CD4-positive, alpha-beta T cell treated with Interferon alpha-2 for 1 hour (primary cell): ENCODE measurements around the gene ACOT11.
"Not testable (repeated sequence)": the region's sequence is repeated elsewhere in the genome, so short reads cannot be mapped to it uniquely, and the experiment has no call there.

Experiments
- DNase-seq, 2 donors: peaks; one replicate each; pipeline ENCODE4 v3.0.0-alpha.2; 2020 to 2022

The ACOT11 gene

DNA sequence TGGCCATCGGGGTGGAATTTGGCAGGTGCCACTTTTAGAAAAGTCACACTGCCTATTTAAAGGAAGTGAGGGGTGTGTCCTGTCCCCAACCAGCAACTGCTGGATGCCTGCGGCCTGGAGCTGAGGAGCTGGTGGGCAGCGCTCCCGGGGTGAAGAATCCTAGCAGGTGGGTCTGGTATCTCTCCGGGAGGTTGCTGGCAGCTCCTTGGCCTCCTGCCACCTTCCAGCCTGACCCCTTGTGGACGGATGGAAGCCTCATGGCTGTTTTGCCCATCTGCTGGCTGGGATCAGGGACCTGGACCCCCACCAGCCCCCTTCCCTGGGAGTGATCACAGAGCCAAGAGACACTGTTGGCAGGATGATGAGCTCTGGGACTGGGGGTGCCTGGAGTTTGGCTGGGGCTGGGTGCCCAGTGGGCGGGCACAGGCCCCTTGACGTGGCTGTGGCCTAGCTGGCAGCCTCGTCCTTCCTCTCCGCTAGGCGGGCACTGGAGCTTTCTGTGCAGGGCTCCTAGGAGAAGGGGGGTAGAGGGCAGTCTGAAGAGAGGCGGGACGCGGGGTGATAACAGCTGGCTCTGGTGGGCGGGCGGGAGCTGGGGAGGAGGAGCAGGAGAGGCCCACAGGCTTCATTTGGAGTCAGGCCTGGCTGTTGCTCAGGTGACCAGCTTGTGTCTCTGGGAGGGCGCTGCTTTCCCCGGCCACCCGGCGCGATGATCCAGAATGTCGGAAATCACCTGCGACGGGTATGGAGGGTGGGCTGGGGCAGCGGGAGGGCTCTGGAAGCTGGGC lies at the start of gene ACOT11:
ACOT11 (plus strand) TSS at position 628 of the 788 bp plus-strand sequence; CDS start at position 710, 82 bp downstream.
- DNase-seq, result no peak

DNA sequence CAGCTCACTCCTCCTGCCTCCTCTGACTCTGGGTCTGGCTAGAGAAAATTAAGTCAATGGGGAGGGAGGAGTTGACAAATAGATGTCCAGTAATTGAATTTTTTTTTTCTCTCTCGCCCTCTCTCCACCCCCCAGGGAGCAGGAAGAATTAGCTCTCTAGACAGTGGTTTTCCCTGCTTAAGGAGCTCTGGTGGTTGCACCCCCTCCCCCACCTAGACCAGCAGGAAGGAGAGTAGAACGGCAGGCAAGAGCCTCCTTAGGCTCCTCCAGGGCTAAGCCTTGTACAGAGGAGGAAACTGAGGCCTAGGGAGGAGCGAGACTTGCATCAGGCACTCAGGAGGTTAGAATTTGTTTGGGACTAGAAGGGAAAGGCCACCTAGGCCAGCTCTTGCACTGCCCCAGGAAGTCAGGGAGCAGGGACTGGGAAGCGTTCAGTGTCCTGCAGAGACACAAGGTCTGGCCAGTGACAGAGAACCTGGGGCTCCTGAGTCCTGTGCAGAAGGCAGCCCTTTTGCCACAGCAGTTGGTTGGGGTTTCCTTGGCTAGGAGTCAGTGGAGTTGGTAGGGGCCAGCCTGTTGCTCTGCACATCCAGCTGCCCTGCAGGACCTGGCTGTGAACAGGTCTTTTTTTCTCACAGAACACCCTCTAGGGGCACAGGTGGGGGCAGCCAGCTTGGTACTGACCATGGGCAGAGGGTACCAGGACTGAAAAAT lies 49.5 kb upstream of the ACOT11 start:
- no peak for DNase-seq

DNA sequence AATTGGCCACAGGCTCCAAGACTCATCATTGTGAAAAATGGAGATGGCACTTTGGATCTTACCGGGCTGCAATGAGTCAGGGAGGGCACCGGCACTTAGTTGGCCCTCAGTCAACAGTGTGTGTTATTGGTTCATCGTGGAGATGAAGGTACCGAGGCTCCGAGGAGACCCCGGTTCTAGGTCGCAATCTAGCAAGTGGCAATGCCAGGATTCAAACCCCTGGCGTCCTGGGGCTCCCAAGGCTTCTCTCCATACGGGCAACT lies 49.0 kb upstream of the ACOT11 start:
- DNase-seq, result no peak

DNA sequence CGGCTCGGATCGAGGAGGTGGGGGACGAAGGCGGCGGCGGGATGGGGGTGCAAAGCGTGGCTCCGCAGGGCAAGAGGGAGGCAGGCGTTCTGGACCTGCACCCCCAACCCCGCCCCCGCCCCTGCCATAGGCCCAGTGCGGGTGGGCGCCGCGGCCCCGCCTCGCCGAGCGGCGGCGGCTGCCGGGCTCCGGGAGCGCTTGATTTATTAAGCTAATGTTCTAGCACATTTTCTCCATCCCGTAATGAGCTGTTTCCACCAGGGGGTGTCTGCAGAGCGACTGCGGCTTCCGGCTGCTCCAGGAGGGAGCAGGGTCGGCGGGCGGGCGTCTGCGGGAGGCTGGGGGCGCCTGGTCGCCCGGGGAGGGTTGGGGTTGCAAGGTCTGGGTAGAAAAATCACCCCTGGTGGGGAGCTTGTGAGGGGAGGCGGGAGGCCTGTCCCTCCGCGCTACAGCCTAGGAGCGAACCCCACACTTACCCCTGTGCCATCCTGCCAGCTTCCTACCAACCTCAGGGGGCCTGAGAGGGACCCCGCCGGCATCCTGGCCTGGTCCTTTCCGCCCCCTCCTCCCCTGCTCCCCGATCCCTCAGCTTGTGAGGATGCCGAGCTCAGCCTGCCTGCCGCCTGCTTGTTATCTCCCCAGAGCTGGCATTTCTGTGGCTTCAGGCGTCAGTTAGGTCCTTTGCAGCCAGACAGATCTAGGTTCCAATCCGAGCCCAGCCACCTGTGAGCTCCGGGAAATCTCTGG lies 48.5 kb upstream of the ACOT11 start:
- peak in 1 of 2 donors; percentile 45 for DNase-seq

DNA sequence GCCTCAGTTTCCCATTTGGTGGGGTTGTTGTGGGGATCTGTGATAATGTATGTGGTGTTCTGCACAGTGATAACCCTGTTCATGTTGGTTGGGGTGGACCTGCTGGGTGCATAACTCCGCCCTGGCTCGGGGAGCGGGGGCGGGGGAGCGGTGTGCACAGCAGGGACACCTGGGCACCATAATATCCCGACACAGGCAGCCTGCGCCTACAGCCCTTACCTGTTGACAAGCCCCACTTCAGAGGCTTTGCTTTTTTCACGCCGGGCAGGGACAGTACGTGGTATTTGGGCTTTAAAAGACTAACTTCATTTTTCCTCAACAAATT lies 48.0 kb upstream of the ACOT11 start:
- DNase-seq, result no peak

DNA sequence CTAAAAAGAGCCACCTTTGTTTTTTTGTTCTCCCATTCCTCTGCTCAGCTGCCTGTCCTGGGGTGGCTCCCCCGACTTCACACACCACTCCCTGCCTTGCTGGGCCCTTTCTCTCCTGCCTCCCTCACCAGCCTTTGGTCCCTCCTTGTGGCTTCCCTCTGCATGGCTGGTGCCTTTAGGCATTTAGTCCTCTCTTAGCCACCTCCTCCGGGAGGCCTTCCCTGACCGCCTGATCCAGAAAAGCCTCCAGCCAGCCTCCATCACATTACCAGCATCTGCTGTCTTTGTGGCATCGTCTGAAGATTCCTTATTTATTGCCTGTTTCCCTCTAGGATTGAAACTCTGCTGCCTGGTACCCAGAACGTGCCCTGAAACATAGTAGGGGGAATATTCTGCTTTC lies 46.2 kb upstream of the ACOT11 start:
- no peak for DNase-seq

DNA sequence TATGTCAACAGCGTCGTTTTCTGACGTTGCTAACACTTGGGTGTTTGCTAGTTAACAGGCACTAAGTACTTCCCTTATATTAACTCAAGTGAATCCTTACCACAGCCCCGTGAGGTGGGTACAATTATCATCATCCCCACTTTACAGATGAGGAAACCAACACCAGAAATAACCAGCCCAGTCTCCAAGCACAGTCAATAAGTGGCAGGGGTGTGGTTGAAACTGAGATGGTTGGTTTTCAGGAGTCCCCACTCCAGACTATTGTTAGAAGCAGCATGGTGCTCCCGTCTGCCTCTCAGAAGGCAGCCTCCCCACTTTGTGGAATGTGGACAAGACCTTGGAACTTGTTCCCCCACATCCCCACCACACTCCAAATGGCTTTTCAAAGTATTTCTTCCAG lies 45.7 kb upstream of the ACOT11 start:
- no peak for DNase-seq

DNA sequence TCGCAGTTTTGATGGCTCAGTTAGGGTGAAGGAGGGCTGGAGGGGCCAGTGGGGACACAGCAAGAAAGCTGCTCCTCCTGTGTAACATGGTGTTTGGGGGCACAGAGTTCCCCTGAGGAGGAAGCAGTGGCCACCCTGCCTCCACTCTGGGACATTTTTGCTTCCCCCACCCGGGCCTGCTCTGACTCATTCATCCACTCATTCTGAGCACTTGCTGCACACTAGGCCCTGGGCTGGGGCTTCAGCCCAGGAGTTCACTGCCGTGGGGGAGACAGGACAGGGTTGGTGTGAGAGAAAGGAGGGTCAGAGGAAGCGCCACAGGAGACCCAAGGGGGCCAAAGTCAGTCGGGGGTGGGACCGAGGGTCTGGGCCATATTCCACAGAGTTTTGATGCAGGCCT lies 41.4 kb upstream of the ACOT11 start:
- no peak for DNase-seq

DNA sequence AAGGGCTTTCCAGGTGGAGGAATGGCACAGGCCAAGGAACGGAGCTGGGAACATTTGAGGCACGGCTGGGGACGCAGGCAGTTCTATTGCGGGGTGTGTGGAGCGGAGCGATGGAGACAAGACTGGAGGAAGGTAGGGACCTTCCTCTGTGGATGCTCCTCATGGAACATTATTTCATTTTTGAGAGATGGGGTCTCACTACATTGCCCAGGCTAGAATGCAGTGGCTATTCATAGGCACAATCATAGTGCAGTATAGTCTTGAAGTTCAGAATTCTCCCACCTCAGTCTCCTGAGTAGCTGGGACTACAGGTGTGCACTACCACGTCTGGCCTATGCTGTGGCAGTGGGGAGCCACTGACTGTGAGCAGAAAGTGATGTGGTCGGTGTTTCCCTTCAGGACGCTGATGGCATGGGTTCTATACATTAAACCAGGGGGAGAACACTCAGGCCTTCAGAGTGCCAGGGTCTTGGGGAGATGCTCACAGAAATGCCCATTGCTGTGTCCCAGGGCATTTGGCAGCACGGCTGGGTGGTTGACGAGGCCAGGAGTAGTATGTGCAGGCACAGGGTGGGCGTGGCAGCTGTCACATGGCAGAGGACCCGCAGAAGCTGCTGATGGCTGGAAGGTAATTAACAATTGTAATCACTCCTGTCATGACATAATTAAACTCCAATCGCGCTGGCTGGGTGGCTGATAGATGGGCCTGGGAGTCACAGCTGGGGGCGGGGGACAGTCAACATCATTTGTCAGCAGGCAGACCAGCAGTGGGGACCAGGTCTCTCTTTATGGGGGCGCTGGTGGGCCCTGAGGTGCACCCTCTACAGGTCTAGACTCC lies 40.8 kb upstream of the ACOT11 start:
- no peak for DNase-seq

DNA sequence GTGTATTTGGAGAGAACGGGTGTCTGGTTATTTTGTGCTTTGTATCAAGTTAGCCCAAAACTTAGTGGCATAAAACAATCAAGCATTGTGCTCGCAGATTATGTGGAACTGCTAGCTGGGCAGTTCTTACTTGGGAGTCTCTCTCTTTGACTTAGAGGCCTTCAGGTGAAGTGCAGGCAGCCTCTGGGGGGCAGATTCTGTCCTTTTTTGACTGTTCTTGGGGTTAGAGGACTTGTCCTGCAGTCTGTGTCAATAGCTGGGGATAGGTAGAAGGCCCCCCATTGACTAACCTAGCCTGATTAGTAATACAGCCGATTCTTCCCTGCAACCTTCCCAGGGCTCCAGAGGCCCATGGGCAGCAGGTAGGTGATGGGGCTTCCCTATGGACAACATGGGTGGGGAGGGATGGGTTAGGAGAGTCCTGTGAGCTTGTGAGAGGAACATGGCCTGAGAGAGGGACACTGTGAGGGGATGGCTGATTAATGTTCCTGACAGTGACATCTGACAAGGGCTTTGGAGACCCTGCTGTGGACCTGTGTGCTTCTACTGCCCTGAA lies 37.2 kb upstream of the ACOT11 start:
- DNase-seq, result no peak

DNA sequence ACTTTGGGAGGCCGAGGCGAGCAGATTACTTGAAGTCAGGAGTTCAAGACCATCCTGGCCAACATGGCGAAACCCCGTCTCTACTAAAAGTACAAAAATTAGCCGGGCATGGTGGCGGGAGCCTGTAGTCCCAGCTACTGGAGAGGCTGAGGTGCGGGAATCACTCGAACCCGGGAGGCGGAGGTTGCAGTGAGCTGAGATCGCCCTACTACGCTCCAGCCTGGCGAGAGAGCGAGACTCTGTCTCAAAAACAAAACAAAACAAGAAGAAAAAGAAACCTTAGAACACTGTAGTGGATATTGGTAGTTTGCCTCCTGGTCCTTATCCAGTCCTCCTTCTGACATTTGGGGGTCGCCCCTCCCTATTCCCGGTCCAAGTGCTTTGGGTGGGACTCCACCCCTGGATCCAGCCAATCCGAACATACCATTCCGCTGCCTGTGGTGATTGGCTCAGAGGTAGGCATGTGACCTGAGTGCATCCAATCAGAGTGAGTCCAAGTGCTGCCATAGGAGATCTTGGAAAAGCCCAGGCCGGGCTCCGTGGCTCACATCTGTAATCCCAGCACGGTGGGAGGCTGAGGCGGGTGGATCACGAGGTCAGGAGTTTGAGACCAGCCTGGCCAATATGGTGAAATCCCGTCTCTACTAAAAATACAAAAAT lies 34.0 kb upstream of the ACOT11 start:
- not testable (repeated sequence) for DNase-seq

DNA sequence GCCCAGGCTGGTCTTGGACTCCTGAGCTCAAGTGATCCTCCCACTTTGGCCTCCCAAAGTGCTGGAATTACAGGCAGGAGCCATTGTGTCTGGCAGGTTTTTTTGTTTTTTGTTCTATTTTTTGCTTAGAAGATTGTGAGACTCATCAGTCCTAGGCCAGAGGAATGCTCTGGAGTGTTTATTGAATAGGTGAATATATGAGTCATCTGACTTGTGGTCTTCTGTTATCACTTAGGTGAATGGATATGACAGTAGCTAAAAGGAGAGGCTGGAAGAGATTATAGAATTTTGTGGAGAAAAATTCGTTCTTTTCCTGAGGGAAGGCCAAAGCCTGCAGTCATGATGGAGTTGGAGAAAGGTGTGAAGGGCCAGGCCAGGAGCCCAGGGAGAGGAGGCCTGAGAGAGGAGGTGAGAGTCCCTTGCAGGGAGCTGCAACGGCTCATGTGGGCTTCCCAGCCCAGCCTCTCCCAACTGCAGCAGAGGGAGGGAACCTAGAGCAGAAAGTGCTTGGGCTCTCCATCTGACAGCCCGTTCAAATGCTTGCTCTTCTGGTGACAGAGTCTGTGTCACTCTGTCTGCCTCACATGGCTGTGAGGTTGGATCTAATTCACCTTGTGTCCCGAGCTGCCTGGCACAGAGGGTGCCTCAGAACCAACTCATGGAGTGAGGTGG lies 31.6 kb upstream of the ACOT11 start:
- no peak for DNase-seq

DNA sequence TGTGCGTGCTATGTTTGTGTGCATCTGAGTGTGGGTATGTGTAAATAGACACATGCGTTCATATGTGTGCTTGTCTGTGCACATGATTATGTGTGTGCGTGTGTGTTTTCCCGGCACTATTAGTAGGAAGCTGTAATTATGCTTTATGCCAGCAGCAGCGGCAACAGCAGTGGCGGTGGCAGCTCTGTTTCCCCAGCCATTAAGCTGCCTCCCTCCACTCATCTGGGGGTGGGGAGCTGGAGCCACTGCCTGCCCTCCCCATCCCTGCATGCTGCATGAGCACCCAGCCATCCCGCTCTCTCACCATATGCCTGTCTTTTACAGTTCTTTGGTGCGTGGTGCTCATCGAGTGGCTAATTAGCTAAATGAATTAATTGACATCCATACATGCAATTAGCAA lies 30.5 kb upstream of the ACOT11 start:
- DNase-seq, result no peak

DNA sequence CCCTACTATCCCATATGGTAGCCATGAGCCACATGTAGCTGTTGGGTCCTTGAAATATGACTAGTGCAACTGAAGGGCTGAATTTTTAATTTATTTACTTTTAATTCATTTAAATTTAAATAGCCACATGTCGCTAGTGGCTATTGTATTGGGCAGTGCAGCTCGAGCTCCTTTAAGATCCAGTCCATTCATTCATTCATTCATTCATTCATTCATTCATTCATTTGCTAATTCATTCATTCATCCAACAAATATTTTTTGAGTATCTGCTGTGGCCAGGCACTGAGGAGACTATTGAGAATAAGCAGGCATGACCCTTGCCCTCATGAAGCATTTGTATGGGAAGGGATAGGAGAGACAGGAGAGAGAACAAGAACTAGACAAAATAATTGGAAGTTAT lies 29.5 kb upstream of the ACOT11 start:
- no peak for DNase-seq

DNA sequence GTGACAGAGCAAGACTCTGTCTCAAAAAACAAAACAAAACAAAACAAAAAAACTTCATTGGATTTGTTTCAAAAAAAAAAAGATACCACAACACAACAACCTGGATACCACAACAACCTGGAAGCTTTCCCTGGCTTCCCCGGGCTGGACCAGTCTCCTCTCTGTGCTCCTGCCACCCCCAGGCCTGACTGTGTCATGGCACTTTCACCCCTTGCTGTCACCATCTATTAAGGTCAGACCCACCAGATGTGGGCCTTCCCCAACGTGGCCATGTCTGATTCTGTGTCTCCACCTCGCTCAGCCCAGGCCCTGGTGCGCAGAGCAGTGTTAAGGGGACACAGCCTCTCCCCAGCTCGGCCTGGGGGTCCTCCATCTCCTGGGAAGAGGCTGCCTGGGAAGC lies 28.3 kb upstream of the ACOT11 start:
- no peak for DNase-seq

DNA sequence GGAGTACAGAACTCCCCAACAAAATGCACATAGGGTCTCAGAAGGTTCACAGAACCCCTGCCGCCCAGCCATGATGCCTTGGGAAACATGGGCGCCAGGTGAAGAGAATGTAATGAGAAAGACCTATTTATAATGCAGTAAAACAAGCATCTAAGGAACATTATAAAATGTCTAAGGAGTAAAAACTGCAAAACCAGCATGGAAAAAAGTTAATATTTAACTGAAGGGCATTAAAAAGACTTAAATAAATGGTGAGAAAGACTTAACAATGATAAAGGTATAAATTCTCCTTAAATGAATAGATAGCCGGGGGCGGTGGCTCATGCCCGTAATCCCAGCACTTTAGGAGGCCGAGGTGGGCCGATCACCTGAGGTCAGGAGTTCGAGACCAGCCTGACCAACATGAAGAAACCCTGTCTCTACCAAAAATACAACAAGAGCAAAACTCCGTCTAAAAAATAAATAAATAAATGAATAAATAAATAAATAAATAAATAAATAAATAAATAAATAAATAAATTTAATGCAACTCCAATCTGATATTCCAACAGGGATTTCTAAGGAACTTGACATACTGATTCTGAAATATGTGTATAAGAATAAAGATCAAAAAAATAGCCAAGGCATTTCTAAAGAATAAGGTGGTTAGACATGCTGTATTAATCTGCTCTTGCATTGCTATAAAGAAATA lies 27.3 kb upstream of the ACOT11 start:
- DNase-seq, result no peak

DNA sequence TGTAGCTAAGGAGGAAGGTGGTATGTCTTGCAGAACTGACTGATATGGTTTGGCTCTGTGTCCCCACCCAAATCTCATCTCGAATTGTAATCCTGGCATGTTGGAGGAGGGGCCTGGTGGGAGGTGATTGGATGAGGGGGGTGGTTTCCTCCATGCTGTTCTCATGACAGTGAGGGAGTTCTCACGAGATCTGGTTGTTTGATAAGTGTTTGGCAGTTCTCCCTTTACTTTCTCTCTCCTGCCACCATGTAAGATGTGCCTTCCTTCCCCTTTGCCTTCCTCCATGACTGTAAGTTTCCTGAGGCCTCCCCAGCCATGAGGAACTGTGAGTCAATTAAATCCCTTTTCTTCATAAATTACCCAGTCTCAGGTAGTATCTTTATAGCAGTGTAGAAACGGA lies 21.5 kb upstream of the ACOT11 start:
- DNase-seq, result not testable (repeated sequence)

DNA sequence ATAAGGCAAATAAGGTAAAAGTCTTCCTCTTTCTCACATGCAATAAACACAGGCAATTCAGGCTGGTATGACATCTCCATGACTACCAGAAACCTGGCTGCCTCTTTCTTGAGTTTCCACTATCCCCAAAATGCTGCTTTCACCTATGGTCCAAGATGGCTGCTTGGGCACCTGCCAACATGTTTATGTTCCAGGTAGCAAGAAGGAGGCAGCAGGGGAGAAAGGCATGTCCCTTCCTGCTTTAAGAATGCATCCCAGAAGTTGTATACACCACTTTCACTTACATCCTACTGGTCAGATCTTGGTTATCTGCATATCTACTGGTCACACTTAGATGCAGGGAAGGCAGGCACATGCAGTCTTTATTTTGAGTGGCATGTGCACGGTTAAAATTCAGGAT lies 19.4 kb upstream of the ACOT11 start:
- DNase-seq, result no peak

DNA sequence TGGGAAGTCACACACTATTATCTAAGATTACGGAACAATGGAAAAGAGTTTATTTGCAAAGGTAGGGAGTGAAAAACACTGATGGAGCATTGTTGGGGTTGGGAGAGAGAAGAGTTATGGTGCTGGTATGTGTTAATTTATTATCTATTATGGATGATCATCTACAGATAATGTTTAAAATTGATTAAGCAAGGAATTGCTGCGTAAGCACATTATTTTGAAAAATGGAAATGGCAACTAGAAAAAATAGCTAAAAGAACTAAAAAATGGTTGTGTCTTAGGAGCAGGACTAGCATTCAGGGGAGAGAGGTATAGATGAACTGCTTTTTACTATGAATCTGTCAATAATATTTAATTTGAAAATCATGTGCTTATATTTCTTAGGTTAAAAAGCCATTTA lies 16.0 kb upstream of the ACOT11 start:
- DNase-seq, result no peak

DNA sequence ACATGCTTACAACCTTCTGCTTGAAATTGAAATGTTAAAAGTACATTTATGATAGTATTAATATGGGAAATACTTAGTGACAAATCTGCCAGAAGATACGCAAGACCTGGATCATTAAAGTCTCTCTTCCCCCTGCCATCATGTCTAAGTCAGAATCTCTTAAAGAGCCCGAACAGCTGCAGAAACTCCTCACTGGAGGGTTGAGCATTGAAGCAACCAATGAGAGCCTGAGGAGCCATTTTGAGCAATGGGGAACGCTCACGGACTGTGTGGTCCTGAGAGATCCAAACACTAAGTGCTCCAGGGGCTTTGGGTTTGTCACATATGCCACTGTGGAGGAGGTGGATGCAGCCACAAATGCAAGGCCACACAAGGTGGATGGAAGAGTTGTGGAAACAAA lies 11.4 kb upstream of the ACOT11 start:
- not testable (repeated sequence) for DNase-seq

DNA sequence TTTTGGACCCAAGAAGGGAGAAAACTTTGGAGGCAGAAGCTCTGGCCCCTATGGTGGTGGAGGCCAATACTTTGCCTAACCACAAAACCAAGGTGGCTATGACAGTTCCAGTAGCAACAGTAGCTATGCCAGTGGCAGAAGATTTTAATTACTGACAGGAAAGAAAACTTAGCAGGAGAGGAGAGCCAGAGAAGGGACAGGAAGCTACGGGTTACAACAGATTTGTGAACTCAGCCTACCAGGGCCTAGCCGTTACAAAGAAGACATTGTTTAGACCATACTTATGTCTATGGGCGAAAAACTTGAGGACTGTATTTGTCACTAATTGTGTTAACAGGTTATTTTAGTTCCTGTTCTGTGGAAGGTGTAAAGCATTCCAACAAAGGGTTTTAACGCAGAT lies 10.4 kb upstream of the ACOT11 start:
- no peak for DNase-seq
